ENCODE data around the gene SNRPD1.
A peak's percentile ranks its signal among the peaks of the same experiment; 100 is the strongest.

The SNRPD1 gene

DNA sequence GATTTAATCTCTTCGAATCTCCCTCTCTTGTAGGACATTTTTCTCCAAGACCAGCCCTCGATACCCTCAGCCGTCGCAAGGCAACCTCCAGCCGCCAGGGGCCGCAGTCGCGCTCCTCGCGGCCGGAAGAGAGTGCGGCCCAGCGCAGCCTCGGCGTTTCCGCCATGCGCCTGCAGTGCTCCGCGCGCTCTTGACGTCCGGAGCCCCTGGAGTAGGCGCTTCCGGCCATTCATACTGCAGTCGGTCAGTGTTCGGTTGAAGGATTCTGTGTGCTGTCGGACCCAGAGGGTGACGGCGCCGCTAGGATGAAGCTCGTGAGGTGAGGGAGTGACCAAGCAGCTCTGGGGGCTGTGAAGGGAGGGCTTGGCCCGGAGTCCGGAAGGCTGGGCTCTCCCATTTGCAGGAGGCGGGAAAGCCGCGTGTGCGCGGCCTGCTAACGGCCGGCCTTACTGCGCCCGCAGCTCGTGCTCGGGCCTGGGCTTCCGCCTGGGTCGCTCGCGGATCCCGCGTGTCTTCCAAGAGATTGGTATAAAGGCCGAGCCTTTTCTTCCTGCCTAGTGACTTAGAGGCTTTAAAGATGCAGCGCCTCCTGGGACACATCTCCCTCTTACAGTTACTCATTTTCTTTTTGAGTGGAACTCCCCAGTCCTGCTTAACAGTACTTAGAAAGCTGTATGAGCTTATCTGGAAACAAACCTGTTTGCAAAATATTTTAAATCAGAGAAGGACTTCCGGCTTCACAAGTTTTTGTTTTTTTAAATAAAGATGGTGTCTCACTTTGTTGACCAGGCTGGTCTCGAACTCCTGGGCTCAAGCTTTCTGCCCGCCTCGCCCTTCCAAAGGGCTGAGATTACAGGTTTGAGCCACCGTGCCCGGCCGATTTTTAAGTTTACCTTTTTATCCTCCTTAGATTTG, at the start of gene SNRPD1:
SNRPD1 (plus strand) TSS at position 190 of the 915 bp plus-strand sequence; CDS start at position 306, 116 bp downstream.
- Histone ChIP-seq H3K27me3 (ENCODE audit: insufficient read depth, low read length, poor library complexity) (no peaks in the 10 kb centered on the region), H3K4me2 (ENCODE audit: insufficient read depth, low read length) (peak within 1 kb of the TSS; percentile 87), H2AFZ (ENCODE audit: low read depth, low read length) (peak within 1 kb of the TSS; percentile 90), H3K9ac (ENCODE audit: low read depth, low read length) (peak within 1 kb of the TSS; percentile 87), H3K27ac (ENCODE audit: low read length) (peak within 1 kb of the TSS; percentile 98), H3K36me3 (ENCODE audit: insufficient read depth, low read length) (peaks cover 34% of the 10 kb centered on the region), H4K20me1 (ENCODE audit: insufficient read depth, low read length) (peaks cover 38% of the 10 kb centered on the region), H3K9me3 (ENCODE audit: insufficient read depth, low read length, severe bottlenecking) (no peaks in the 10 kb centered on the region), H3K4me3 (ENCODE audit: low read depth in 1 of 2, low read length in 2 of 2) (peak within 1 kb of the TSS; percentile 79 to 83), H3K79me2 (ENCODE audit: insufficient read depth, low read length) (peaks cover 53% of the 10 kb centered on the region), H3K4me1 (ENCODE audit: insufficient read depth, low read length) (peaks cover 42% of the 10 kb centered on the region)
- ATAC-seq (ENCODE audit: insufficient read depth, low read depth) (peak; percentile 97), DNase-seq (peak; percentile 91)
- TF ChIP-seq, protein P1, sequence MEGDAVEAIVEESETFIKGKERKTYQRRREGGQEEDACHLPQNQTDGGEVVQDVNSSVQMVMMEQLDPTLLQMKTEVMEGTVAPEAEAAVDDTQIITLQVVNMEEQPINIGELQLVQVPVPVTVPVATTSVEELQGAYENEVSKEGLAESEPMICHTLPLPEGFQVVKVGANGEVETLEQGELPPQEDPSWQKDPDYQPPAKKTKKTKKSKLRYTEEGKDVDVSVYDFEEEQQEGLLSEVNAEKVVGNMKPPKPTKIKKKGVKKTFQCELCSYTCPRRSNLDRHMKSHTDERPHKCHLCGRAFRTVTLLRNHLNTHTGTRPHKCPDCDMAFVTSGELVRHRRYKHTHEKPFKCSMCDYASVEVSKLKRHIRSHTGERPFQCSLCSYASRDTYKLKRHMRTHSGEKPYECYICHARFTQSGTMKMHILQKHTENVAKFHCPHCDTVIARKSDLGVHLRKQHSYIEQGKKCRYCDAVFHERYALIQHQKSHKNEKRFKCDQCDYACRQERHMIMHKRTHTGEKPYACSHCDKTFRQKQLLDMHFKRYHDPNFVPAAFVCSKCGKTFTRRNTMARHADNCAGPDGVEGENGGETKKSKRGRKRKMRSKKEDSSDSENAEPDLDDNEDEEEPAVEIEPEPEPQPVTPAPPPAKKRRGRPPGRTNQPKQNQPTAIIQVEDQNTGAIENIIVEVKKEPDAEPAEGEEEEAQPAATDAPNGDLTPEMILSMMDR (IDR thresholded peaks at IDR 0.05; ENCODE audit: borderline replicate concordance, extremely low read depth, low read length, poor library complexity, severe bottlenecking): peak; percentile 94
- no peak for TF ChIP-seq EZH2 (IDR thresholded peaks at IDR 0.05; ENCODE audit: borderline replicate concordance, low read depth, low read length, severe bottlenecking)

DNA sequence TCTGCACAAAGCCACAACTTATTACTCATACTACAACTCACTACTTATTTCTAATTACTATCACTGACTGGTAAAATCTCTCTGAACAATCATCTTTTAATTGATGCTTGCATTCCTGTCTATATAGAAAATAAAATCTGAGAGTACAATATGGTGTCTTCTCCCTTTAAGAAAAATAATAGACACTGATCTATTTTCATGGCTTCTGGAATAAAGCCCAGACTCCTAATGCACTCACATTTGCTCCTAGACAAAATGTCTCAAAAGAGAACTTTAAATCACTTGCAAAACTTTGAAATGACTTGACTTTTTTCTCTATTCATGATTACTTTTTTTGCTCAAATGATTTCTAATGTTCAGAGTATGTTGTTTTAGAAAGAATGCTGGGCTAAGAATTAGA, 40.3 kb upstream of the SNRPD1 start:
- H3K4me2 ChIP-seq (ENCODE audit: insufficient read depth, low read length): no peak overlapping the region
- no peak overlapping the region for H2AFZ ChIP-seq (ENCODE audit: low read depth, low read length)
- H3K27me3 ChIP-seq (ENCODE audit: insufficient read depth, low read length, poor library complexity): no peaks in the 10 kb centered on the region
- DNase-seq (no peak), ATAC-seq (ENCODE audit: insufficient read depth, low read depth) (no peak)
- H3K27ac ChIP-seq (ENCODE audit: low read length): no peak overlapping the region
- H3K9me3 ChIP-seq (ENCODE audit: insufficient read depth, low read length, severe bottlenecking): no peaks in the 10 kb centered on the region
- peaks cover 8% of the 10 kb centered on the region for H3K79me2 ChIP-seq (ENCODE audit: insufficient read depth, low read length)
- TF ChIP-seq, protein P1 (IDR thresholded peaks at IDR 0.05; ENCODE audit: borderline replicate concordance, extremely low read depth, low read length, poor library complexity, severe bottlenecking): no peak
- TF ChIP-seq EZH2 (IDR thresholded peaks at IDR 0.05; ENCODE audit: borderline replicate concordance, low read depth, low read length, severe bottlenecking): no peak
- H3K4me3 ChIP-seq (ENCODE audit: low read depth in 1 of 2, low read length in 2 of 2): no peak overlapping the region
- H3K36me3 ChIP-seq (ENCODE audit: insufficient read depth, low read length): peaks cover 76% of the 10 kb centered on the region
- H3K9ac ChIP-seq (ENCODE audit: low read depth, low read length): no peak overlapping the region
- no peaks in the 10 kb centered on the region for H4K20me1 ChIP-seq (ENCODE audit: insufficient read depth, low read length)
- H3K4me1 ChIP-seq (ENCODE audit: insufficient read depth, low read length): no peaks in the 10 kb centered on the region

DNA sequence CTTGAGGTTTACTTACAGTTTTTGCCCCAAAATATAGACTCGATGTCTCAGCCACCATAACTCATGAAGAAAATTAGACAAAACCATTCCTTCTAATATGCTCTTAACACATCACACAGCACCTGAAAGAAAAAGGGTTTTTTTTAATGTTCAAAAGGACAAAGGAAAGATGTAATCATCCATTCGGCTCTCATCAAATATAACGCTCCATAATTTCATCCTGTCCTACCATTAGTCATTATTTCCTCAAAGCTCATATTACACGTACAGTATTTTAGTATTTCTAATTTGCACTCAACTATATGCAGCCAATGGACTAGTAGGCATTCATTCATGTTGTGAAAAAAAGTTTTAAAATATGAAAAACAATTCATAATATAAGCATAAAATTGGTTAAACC, 36.5 kb upstream of the SNRPD1 start:
- ATAC-seq (ENCODE audit: insufficient read depth, low read depth) (no peak), DNase-seq (no peak)
- no peak overlapping the region for H3K9ac ChIP-seq (ENCODE audit: low read depth, low read length)
- no peaks in the 10 kb centered on the region for H3K27me3 ChIP-seq (ENCODE audit: insufficient read depth, low read length, poor library complexity)
- H4K20me1 ChIP-seq (ENCODE audit: insufficient read depth, low read length): no peaks in the 10 kb centered on the region
- no peaks in the 10 kb centered on the region for H3K4me1 ChIP-seq (ENCODE audit: insufficient read depth, low read length)
- H3K27ac ChIP-seq (ENCODE audit: low read length): no peak overlapping the region
- no peaks in the 10 kb centered on the region for H3K9me3 ChIP-seq (ENCODE audit: insufficient read depth, low read length, severe bottlenecking)
- H3K4me2 ChIP-seq (ENCODE audit: insufficient read depth, low read length): no peak overlapping the region
- H2AFZ ChIP-seq (ENCODE audit: low read depth, low read length): no peak overlapping the region
- H3K79me2 ChIP-seq (ENCODE audit: insufficient read depth, low read length): peaks cover 25% of the 10 kb centered on the region
- TF ChIP-seq EZH2 (IDR thresholded peaks at IDR 0.05; ENCODE audit: borderline replicate concordance, low read depth, low read length, severe bottlenecking): no peak
- TF ChIP-seq, protein P1 (IDR thresholded peaks at IDR 0.05; ENCODE audit: borderline replicate concordance, extremely low read depth, low read length, poor library complexity, severe bottlenecking): no peak
- H3K36me3 ChIP-seq (ENCODE audit: insufficient read depth, low read length): peaks cover 59% of the 10 kb centered on the region
- H3K4me3 ChIP-seq (ENCODE audit: low read depth in 1 of 2, low read length in 2 of 2): no peak overlapping the region
